ENCODE measurements around the gene IL12RB1.
A peak's percentile ranks its signal among the peaks of the same experiment; 100 is the strongest.

IL12RB1 gene

DNA sequence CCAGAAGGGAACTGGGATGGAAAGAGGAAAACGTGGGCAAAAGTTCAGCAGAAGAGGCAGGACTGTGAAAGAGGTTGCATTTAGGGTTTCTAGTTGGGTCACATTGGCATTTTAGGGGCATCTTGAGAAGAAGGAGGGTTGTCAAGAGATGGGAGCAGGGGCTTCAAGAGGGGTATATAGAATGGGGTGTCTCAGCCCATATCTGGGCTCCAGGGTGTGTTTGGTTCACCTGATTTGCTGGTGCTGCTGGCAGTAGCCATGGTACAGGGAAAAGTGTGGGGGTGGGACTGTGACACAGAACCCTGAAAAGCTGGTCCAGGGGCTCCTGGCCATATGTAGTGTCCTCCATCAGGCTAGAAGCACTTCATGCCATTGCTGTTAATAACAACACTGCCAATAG, 33.4 kb upstream of the IL12RB1 start:
- Histone ChIP-seq H3K27me3 (ENCODE audit: control insufficient read depth, insufficient read depth, low read length) (no peaks in the 10 kb centered on the region), H3K4me3 (ENCODE audit: low read length) (no peak overlapping the region), H3K4me1 (ENCODE audit: control insufficient read depth, insufficient read depth, low read length) (peaks cover 2% of the 10 kb centered on the region), H3K27ac (ENCODE audit: low read depth, low read length) (no peak overlapping the region), H3K9ac (ENCODE audit: low read length) (no peak overlapping the region), H3K36me3 (ENCODE audit: control insufficient read depth, insufficient read depth, low read length) (peaks cover 15% of the 10 kb centered on the region)

- Histone ChIP-seq H3K4me1 (ENCODE audit: control insufficient read depth, insufficient read depth, low read length) (peaks cover 2% of the 10 kb centered on the region), H3K27ac (ENCODE audit: low read depth, low read length) (no peak overlapping the region), H3K4me3 (ENCODE audit: low read length) (no peak overlapping the region), H3K27me3 (ENCODE audit: control insufficient read depth, insufficient read depth, low read length) (no peaks in the 10 kb centered on the region), H3K36me3 (ENCODE audit: control insufficient read depth, insufficient read depth, low read length) (peaks cover 14% of the 10 kb centered on the region), H3K9ac (ENCODE audit: low read length) (no peak overlapping the region)
Measured at GRCh38 chr19:18119717-18120105, 33.0 kb upstream of the IL12RB1 start.

DNA sequence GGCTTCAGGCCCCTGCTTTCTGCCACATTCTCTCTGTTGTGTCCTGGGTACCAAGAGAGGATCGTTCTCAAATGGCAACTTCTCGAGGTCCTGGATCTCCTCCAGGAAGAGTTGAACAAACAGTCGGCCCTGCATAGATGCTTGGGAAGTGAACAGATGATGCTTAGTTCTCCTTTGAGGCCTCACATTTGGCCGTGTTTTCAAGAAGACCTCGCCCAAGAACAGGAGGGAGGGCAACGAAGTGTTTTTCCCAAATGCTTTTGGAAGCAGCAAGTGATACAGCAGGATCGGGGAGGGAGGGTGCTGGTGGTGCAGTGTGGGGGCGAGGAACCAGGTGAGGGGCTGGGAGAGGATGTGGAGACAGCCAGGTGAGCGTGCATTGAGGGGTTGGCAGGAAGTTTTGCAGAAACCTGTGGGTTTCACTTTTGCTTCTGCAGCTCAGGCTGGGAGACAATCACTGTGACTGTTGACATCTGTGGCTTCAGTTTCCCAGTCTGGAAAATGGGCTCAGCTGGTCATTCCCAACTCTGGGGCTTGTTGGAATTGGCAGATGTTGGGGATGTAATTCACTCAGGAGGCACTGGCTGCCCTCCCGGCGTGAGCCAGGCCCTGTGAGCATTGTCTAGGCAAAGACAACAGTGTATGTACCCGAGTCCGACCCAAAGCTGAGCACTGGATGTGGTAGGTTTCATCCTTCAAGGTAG, 32.4 kb upstream of the IL12RB1 start:
- H3K4me3 ChIP-seq (ENCODE audit: low read length): peak overlapping the region; percentile 71
- H3K4me1 ChIP-seq (ENCODE audit: control insufficient read depth, insufficient read depth, low read length): peaks cover 2% of the 10 kb centered on the region
- peaks cover 8% of the 10 kb centered on the region for H3K36me3 ChIP-seq (ENCODE audit: control insufficient read depth, insufficient read depth, low read length)
- H3K27ac ChIP-seq (ENCODE audit: low read depth, low read length): no peak overlapping the region
- no peaks in the 10 kb centered on the region for H3K27me3 ChIP-seq (ENCODE audit: control insufficient read depth, insufficient read depth, low read length)
- H3K9ac ChIP-seq (ENCODE audit: low read length): no peak overlapping the region

DNA sequence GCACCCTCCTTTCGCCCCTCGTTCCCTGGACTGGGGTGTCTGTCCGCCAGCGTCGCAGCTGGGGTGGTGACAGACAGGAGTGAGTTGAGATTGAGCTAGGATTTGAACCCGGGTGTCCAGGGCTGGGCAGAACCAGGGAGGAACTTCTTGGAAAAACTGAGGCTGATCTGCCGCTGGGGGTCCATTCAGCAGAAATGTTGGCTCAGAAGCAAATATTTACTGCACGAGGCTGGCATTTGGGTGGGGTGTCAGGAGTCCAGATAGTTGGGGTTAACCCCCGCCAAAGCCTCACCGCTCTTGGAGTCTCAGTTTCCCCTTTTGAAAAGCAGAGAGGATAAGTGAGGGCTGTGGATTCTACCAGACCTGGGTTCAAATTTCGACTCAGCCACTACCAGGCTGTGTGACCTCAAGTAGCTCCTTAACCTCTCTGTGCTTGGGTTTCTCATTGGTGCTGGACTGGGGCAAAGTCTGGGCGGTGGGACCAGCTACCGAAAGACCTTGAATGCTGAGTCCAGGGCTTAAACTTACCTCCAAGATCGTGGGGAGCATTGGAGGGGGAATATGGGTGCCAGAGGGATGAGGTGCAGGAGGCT, 31.8 kb upstream of the IL12RB1 start:
- Histone ChIP-seq H3K27me3 (ENCODE audit: control insufficient read depth, insufficient read depth, low read length) (no peaks in the 10 kb centered on the region), H3K27ac (ENCODE audit: low read depth, low read length) (peak overlapping the region; percentile 4), H3K9ac (ENCODE audit: low read length) (peak overlapping the region; percentile 64), H3K36me3 (ENCODE audit: control insufficient read depth, insufficient read depth, low read length) (peaks cover 6% of the 10 kb centered on the region), H3K4me3 (ENCODE audit: low read length) (peak overlapping the region; percentile 71), H3K4me1 (ENCODE audit: control insufficient read depth, insufficient read depth, low read length) (peaks cover 2% of the 10 kb centered on the region)

- Histone ChIP-seq H3K27me3 (ENCODE audit: control insufficient read depth, insufficient read depth, low read length) (no peaks in the 10 kb centered on the region), H3K9ac (ENCODE audit: low read length) (peak overlapping the region; percentile 64), H3K27ac (ENCODE audit: low read depth, low read length) (peak overlapping the region; percentile 4), H3K4me3 (ENCODE audit: low read length) (peak overlapping the region; percentile 71), H3K36me3 (ENCODE audit: control insufficient read depth, insufficient read depth, low read length) (peaks cover under 1% of the 10 kb centered on the region), H3K4me1 (ENCODE audit: control insufficient read depth, insufficient read depth, low read length) (peaks cover 2% of the 10 kb centered on the region)
Measured at GRCh38 chr19:18117692-18118378, 31.1 kb upstream of the IL12RB1 start.

DNA sequence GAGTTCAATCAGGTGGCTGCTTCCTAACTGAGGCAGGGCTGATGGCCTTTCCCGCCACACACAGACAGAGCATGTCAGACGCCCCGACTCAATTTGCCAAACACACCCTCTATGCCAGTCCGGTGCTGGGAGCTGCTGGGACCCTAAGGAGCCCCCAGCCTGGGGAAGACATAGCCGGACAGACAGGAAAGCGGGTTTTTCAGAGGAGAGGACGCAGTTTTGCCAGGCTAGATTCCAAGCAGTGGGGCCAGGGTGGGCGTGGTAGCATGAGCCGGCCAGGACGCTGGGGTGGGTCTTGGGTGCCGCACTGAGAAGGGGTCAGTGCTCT, 30.6 kb upstream of the IL12RB1 start:
- H3K27ac ChIP-seq (ENCODE audit: low read depth, low read length): no peak overlapping the region
- H3K36me3 ChIP-seq (ENCODE audit: control insufficient read depth, insufficient read depth, low read length): no peaks in the 10 kb centered on the region
- H3K4me3 ChIP-seq (ENCODE audit: low read length): peak overlapping the region; percentile 56
- H3K27me3 ChIP-seq (ENCODE audit: control insufficient read depth, insufficient read depth, low read length): no peaks in the 10 kb centered on the region
- H3K9ac ChIP-seq (ENCODE audit: low read length): no peak overlapping the region
- peaks cover 2% of the 10 kb centered on the region for H3K4me1 ChIP-seq (ENCODE audit: control insufficient read depth, insufficient read depth, low read length)

GRCh38 chr19:18114483-18114882, 27.7 kb upstream of the IL12RB1 start:
- Histone ChIP-seq H3K27me3 (ENCODE audit: control insufficient read depth, insufficient read depth, low read length) (no peaks in the 10 kb centered on the region), H3K36me3 (ENCODE audit: control insufficient read depth, insufficient read depth, low read length) (no peaks in the 10 kb centered on the region), H3K4me3 (ENCODE audit: low read length) (no peak overlapping the region), H3K27ac (ENCODE audit: low read depth, low read length) (no peak overlapping the region), H3K4me1 (ENCODE audit: control insufficient read depth, insufficient read depth, low read length) (peaks cover 8% of the 10 kb centered on the region), H3K9ac (ENCODE audit: low read length) (no peak overlapping the region)

GRCh38 chr19:18113827-18114226, 27.1 kb upstream of the IL12RB1 start:
- no peaks in the 10 kb centered on the region for H3K36me3 ChIP-seq (ENCODE audit: control insufficient read depth, insufficient read depth, low read length)
- H3K4me3 ChIP-seq (ENCODE audit: low read length): no peak overlapping the region
- H3K27me3 ChIP-seq (ENCODE audit: control insufficient read depth, insufficient read depth, low read length): no peaks in the 10 kb centered on the region
- H3K4me1 ChIP-seq (ENCODE audit: control insufficient read depth, insufficient read depth, low read length): peaks cover 8% of the 10 kb centered on the region
- no peak overlapping the region for H3K9ac ChIP-seq (ENCODE audit: low read length)
- H3K27ac ChIP-seq (ENCODE audit: low read depth, low read length): no peak overlapping the region

DNA sequence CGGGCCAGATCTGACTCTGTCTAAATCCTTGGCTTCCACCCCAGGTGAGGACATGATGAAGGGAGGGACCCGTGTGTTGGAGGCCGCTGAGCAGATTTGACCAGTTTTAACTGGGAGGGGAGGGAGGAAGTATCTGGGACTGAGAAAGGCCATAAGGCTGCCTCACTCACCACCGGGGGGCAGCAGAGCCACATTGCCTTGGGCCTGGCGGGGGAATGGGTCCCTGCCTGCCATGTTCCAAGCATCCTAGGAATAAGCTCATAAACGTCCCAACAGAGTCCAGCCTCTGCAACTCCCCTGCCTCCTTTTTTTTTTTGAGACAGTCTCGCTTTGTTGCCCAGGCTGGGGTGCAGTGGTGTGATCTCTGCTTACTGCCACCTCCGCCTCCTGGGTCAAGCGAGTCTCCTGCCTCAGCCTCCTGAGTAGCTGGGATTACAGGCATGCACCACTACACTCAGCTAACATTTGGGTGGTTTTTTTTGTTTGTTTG, 26.3 kb upstream of the IL12RB1 start:
- Histone ChIP-seq H3K4me1 (ENCODE audit: control insufficient read depth, insufficient read depth, low read length) (peaks cover 8% of the 10 kb centered on the region), H3K9ac (ENCODE audit: low read length) (no peak overlapping the region), H3K4me3 (ENCODE audit: low read length) (no peak overlapping the region), H3K27me3 (ENCODE audit: control insufficient read depth, insufficient read depth, low read length) (no peaks in the 10 kb centered on the region), H3K36me3 (ENCODE audit: control insufficient read depth, insufficient read depth, low read length) (no peaks in the 10 kb centered on the region), H3K27ac (ENCODE audit: low read depth, low read length) (no peak overlapping the region)

- no peaks in the 10 kb centered on the region for H3K36me3 ChIP-seq (ENCODE audit: control insufficient read depth, insufficient read depth, low read length)
- no peak overlapping the region for H3K27ac ChIP-seq (ENCODE audit: low read depth, low read length)
- no peaks in the 10 kb centered on the region for H3K27me3 ChIP-seq (ENCODE audit: control insufficient read depth, insufficient read depth, low read length)
- H3K9ac ChIP-seq (ENCODE audit: low read length): no peak overlapping the region
- H3K4me1 ChIP-seq (ENCODE audit: control insufficient read depth, insufficient read depth, low read length): peaks cover 5% of the 10 kb centered on the region
- peak overlapping the region; percentile 85 for H3K4me3 ChIP-seq (ENCODE audit: low read length)
Measured at GRCh38 chr19:18110609-18111232, 24.0 kb upstream of the IL12RB1 start.

DNA sequence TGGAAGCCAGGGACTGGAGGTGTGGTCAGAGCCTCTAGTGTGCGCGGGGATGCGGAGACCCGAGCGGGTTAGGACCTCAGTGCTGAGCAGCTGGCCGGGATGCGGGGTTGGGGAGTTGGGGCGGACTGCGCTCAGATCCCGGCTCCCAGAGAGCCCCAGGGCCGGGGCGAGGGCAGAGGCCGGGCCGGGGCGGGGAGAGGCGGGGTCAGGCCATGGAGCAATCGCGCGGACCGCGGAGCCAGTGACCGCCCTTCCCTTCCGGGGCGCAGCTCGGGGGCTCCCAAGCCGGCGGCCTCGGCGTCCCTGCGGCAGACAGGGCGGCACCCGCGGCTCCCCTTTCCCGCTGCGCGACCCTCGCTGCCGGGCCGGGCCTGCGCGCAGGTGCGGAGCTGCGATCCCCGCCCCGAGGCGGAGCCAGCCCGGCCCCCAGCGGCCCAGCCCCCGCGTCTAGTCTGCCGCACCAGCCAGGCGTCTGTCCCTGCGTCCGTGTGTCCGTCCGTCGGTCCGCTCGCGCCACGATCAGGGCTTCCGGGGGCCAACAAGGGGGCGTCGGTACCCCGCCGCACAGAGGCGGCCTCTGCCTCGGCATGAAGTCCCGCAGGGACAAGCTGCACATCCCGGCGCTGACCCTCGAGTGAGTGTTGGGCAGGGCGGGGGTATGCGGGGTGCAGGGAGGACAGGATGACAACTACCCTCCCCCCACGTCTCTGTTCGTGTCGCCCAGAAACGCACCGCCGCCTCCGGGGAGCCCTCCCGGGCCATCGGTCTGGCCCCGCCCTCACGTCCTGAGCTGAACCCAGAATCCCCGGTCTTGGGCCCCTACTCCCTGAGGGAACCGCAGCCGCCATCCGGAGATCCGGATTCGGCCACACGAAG, 23.2 kb upstream of the IL12RB1 start:
- Histone ChIP-seq H3K27ac (ENCODE audit: low read depth, low read length) (no peak overlapping the region), H3K4me1 (ENCODE audit: control insufficient read depth, insufficient read depth, low read length) (peaks cover 5% of the 10 kb centered on the region), H3K4me3 (ENCODE audit: low read length) (peak overlapping the region; percentile 85), H3K36me3 (ENCODE audit: control insufficient read depth, insufficient read depth, low read length) (no peaks in the 10 kb centered on the region), H3K27me3 (ENCODE audit: control insufficient read depth, insufficient read depth, low read length) (no peaks in the 10 kb centered on the region), H3K9ac (ENCODE audit: low read length) (peak overlapping the region; percentile 1)

DNA sequence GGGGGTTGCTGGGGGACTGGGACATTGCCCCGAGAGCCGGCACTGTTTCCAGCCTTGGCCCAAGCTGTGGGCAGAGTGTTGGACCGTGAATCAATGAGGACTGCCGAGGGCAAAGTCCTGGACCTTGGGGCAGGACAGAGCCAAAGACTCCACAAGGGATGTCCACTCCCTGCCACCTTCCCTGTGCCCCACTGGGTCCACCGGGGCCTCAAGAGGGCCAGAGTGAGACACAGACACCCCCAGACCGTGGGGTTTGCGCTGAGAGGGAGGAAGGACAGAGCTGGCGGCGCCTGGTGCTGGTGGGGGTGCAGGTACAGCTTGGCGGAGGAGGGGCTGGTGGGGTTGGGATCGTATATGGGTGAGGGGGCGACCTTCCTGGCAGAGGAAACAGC, 22.6 kb upstream of the IL12RB1 start:
- H3K4me3 ChIP-seq (ENCODE audit: low read length): peak overlapping the region; percentile 85
- H3K36me3 ChIP-seq (ENCODE audit: control insufficient read depth, insufficient read depth, low read length): no peaks in the 10 kb centered on the region
- no peak overlapping the region for H3K27ac ChIP-seq (ENCODE audit: low read depth, low read length)
- peak overlapping the region; percentile 1 for H3K9ac ChIP-seq (ENCODE audit: low read length)
- peaks cover 5% of the 10 kb centered on the region for H3K4me1 ChIP-seq (ENCODE audit: control insufficient read depth, insufficient read depth, low read length)
- H3K27me3 ChIP-seq (ENCODE audit: control insufficient read depth, insufficient read depth, low read length): no peaks in the 10 kb centered on the region
